RWPE1 (cell line): Measurements from ENCODE around the gene SMARCD3.

Experiments
- CTCF ChIA-PET: fragments of 350-600 bp; sonication (Branson Sonifier 250); formaldehyde crosslinking; extraction: SDS; loops from one replicate; lab custom pipeline; 2021; lab: Yijun Ruan, JAX
- POLR2A ChIA-PET: fragments of 400-600 bp; formaldehyde crosslinking; extraction: SDS; loops from one replicate; lab custom pipeline; 2020; ENCODE audit warnings: antibody characterized with exemption; ENCODE audit not compliant: low non-redundant PET; lab: Yijun Ruan, JAX
- DNase-seq: peaks from one replicate; pipeline ENCODE4 v3.0.0; 2012; ENCODE audit warnings: low spot score
- H3K27ac ChIP-seq: fragments of 450-650 bp; 2 replicates; pipeline ENCODE4 v1.5.1; 2017
- TF ChIP-seq, protein P1 (sequence below): fragments of 450-650 bp; conservative IDR thresholded peaks from 2 replicates; pipeline ENCODE4 v1.5.1; 2017; ENCODE audit warnings: low read depth, mild to moderate bottlenecking

Gene SMARCD3

DNA sequence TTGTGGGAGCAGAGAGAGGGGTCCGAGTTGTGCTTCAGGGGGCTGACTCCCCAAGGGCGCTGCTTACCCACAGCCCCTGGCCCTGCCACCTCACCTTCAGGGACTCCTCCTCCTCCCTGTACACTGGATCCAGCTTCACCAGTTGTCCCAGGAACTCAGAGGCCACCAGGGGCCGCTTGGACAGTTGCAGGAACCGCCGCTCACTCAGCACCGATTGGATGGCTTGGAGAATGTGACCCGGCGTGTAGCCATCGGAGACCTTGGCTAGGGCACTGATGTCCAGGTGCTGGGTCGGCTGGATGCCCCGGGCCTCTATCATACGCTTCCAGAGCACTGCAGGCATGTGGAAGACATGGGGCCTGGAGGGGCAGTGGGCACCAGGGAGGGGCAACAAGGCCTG lies 57.0 kb downstream of the SMARCD3 start:
- ChIA-PET CTCF (no interaction called here), POLR2A (no interaction called here)
- TF ChIP-seq, protein P1, sequence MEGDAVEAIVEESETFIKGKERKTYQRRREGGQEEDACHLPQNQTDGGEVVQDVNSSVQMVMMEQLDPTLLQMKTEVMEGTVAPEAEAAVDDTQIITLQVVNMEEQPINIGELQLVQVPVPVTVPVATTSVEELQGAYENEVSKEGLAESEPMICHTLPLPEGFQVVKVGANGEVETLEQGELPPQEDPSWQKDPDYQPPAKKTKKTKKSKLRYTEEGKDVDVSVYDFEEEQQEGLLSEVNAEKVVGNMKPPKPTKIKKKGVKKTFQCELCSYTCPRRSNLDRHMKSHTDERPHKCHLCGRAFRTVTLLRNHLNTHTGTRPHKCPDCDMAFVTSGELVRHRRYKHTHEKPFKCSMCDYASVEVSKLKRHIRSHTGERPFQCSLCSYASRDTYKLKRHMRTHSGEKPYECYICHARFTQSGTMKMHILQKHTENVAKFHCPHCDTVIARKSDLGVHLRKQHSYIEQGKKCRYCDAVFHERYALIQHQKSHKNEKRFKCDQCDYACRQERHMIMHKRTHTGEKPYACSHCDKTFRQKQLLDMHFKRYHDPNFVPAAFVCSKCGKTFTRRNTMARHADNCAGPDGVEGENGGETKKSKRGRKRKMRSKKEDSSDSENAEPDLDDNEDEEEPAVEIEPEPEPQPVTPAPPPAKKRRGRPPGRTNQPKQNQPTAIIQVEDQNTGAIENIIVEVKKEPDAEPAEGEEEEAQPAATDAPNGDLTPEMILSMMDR = no peak
- DNase-seq = no peak
- no peak overlapping the region for H3K27ac ChIP-seq

DNA sequence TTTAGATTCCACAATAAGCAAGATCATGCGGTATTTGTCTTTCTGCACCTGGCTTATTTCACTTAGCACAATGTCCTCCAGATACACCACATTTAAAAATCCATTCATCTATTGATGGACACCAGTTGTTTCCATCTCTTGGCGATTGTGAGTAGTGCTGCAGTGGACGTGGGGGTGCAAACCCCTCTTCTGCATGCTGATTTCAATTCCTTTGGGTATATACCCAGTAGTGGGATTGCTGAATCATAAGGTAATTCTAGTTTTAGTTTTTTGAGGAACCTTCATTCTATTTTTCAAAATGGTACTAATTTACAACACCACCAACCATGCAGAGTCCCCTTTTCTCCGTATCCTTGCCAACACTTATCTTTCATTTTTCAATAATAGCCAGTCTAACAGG lies 59.5 kb downstream of the SMARCD3 start:
- CTCF ChIA-PET = no interaction called here
- TF ChIP-seq, protein P1 = no peak
- POLR2A ChIA-PET = no interaction called here
- H3K27ac ChIP-seq = no peak overlapping the region
- no peak for DNase-seq
